ENCODE data around the gene SNRNP40.

DNA sequence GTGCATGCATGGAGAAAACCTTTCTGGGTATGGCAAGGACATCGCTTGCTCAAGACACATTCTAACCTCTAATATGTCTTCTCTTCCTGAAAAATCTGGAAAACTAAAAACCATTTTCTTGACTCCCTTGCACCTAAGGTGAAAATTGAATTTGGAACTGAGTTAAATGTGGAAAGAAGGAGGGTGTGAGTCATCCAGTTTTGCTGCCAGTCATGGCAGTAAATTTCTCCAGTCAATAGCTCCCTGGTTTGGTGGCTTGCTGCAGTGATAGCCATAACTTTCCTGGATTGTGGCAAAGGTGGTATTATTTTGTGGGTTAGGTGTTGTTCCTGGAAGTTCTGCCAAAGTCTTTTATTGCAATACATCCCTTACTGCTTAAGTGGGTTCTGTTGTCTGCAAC, 2.8 kb upstream of the SNRNP40 start:
- TF ChIP-seq, protein P1, sequence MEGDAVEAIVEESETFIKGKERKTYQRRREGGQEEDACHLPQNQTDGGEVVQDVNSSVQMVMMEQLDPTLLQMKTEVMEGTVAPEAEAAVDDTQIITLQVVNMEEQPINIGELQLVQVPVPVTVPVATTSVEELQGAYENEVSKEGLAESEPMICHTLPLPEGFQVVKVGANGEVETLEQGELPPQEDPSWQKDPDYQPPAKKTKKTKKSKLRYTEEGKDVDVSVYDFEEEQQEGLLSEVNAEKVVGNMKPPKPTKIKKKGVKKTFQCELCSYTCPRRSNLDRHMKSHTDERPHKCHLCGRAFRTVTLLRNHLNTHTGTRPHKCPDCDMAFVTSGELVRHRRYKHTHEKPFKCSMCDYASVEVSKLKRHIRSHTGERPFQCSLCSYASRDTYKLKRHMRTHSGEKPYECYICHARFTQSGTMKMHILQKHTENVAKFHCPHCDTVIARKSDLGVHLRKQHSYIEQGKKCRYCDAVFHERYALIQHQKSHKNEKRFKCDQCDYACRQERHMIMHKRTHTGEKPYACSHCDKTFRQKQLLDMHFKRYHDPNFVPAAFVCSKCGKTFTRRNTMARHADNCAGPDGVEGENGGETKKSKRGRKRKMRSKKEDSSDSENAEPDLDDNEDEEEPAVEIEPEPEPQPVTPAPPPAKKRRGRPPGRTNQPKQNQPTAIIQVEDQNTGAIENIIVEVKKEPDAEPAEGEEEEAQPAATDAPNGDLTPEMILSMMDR (conservative IDR thresholded peaks at IDR 0.05; ENCODE audit: low read length): no peak
- no peak for TF ChIP-seq EZH2phosphoT487 (IDR thresholded peaks at IDR 0.05; ENCODE audit: borderline replicate concordance, low read depth, low read length)

Measured in OCI-LY7 (cell line).